Naive thymus-derived CD4-positive, alpha-beta T cell (primary cell): ENCODE data around the gene STAG2. TPM values are rescaled to one million over a fixed set of nuclear protein-coding genes. Genes with fewer than 3 reads are reported as not detected.
"Not testable (repeated sequence)": the region's sequence is repeated elsewhere in the genome, so short reads cannot be mapped to it uniquely, and the experiment has no call there.

ENCODE experiments used
- ATAC-seq: fragments of 150-1000 bp; cut with Tn5 transposase; 2 replicates; pipeline ENCODE4 v1.10.0; 2021; ENCODE audit warnings: mild to moderate bottlenecking, moderate library complexity
- CTCF ChIA-PET: fragments of 350-600 bp; sonication (Branson Sonifier 250); formaldehyde crosslinking; loops from one replicate; lab custom pipeline; 2021; ENCODE audit warnings: antibody characterized with exemption; lab: Charles Lee
- POLR2A ChIA-PET: fragments of 350-600 bp; sonication (Branson Sonifier 250); formaldehyde crosslinking; loops from one replicate; lab custom pipeline; 2021; ENCODE audit warnings: antibody characterized with exemption, inconsistent platforms; lab: Charles Lee
- DNase-seq, 9 donors: peaks; one replicate each; pipeline versions ENCODE4 v3.0.0 to v3.0.0-alpha.2; 2020 to 2022; ENCODE audit warnings: mixed read lengths in 1 of 9
- H3K27ac ChIP-seq: one replicate; pipeline ENCODE4 v1.7.0; 2013; ENCODE audit warnings: mild to moderate bottlenecking, low read depth, low read length, moderate library complexity
- H3K27me3 ChIP-seq, 2 donors: one replicate each; pipeline ENCODE4 v1.7.0; 2013; ENCODE audit warnings: low read length in 2 of 2, mild to moderate bottlenecking in 2 of 2, moderate library complexity in 2 of 2; ENCODE audit not compliant: control insufficient read depth in 2 of 2, insufficient read depth in 2 of 2
- H3K36me3 ChIP-seq, 3 experiments: 1 replicate in 2 of 3; 2 replicates in 1 of 3; pipeline ENCODE4 v1.7.0; 2013; ENCODE audit warnings: low read length in 3 of 3, mild to moderate bottlenecking in 3 of 3, moderate library complexity in 1 of 3; ENCODE audit not compliant: insufficient read depth in 3 of 3, control insufficient read depth in 2 of 3
- H3K4me1 ChIP-seq, 2 donors: one replicate each; pipeline ENCODE4 v1.7.0; 2013; ENCODE audit warnings: low read length in 2 of 2, mild to moderate bottlenecking in 2 of 2, moderate library complexity in 1 of 2; ENCODE audit not compliant: control insufficient read depth in 2 of 2, insufficient read depth in 2 of 2
- H3K4me3 ChIP-seq: 2 replicates; pipeline ENCODE4 v1.7.0; 2013; ENCODE audit warnings: mild to moderate bottlenecking, low read length
- H3K9me3 ChIP-seq, 3 experiments: 1 replicate in 2 of 3; 2 replicates in 1 of 3; pipeline ENCODE4 v1.7.0; 2013; ENCODE audit warnings: low read length in 3 of 3; ENCODE audit not compliant: control insufficient read depth in 2 of 3
- H3K27ac Mint-ChIP-seq, 9 donors: one replicate each; pipeline ENCODE4 v1.8.0; 2020 to 2022; ENCODE audit warnings: mixed read lengths in 9 of 9, mild to moderate bottlenecking in 8 of 9, moderate library complexity in 5 of 9, inconsistent platforms in 2 of 9
- H3K27me3 Mint-ChIP-seq, 5 donors: one replicate each; pipeline ENCODE4 v1.8.0; 2021 to 2022; ENCODE audit warnings: mixed read lengths in 5 of 5, mild to moderate bottlenecking in 1 of 5
- H3K36me3 Mint-ChIP-seq, 5 donors: one replicate each; pipeline ENCODE4 v1.8.0; 2020 to 2022; ENCODE audit warnings: mixed read lengths in 5 of 5, mild to moderate bottlenecking in 3 of 5, inconsistent platforms in 1 of 5
- H3K4me1 Mint-ChIP-seq, 7 donors: one replicate each; pipeline ENCODE4 v1.8.0; 2020 to 2022; ENCODE audit warnings: mixed read lengths in 7 of 7, mild to moderate bottlenecking in 3 of 7, inconsistent platforms in 1 of 7
- H3K4me3 Mint-ChIP-seq, 10 donors: one replicate each; pipeline ENCODE4 v1.8.0; 2020 to 2022; ENCODE audit warnings: mild to moderate bottlenecking in 10 of 10, mixed read lengths in 10 of 10, moderate library complexity in 6 of 10, inconsistent platforms in 2 of 10
- H3K9me3 Mint-ChIP-seq, 11 donors: one replicate each; pipeline ENCODE4 v1.8.0; 2020 to 2022; ENCODE audit warnings: mixed read lengths in 11 of 11, mild to moderate bottlenecking in 4 of 11, inconsistent platforms in 1 of 11, moderate library complexity in 1 of 11
- intact Hi-C, 2 donors: fragments of 100-400 bp; cut with micrococcal nuclease; formaldehyde crosslinking; loops; one replicate each; pipeline ENCODE4 v1.15.1; 2023
- polyA plus RNA-seq, 2 donors: library from polyadenylated mRNA; unstranded; fragments of 300-500 nt; fragmentation: Illumina TruSeq; gene quantifications; one replicate each; pipeline ENCODE4 v1.2.3, GENCODE V29; 2021
- total RNA-seq, 6 experiments: library from RNA in 5 of 6; stranded (reverse) in 5 of 6; gene quantifications; 1 replicate in 5 of 6; 2 replicates in 1 of 6; pipeline ENCODE4 v1.2.3 and lab custom pipeline; 2021 to 2026

STAG2 gene
- total and polyA plus RNA-seq, 7 experiments from 2014 or later = 73.6 to 124 (median 84.6) TPM

DNA sequence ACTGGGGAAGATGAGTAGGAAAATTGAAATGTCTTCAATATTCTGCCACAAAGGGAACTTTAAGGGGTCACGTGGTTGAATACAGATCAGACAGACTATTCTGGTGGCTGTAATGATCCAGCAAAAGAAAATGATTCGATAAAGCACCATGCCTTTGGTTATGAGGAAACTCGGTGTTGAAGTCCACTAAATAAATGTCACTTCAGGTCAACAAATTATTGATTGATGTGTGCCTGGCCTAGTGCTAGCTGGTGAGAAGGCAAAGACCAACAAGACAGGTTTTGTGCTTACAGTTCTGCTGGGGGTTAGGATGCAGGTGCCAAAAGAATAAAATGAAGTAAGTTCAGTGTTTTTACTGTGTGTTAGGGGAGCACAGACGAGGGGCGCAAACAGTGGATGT is 142.5 kb downstream of the STAG2 start:
- Mint-ChIP-seq H3K4me3 (no peak overlapping the region), H3K27me3 (no peaks in the 10 kb centered on the region), H3K9me3 (peaks cover 0 to 9% (median 0%) of the 10 kb centered on the region in 11 donors), H3K4me1 (peaks cover 0 to 2% (median 0%) of the 10 kb centered on the region in 7 donors), H3K27ac (peak overlapping the region in 1 of 9 donors; percentile 24), H3K36me3 (peaks cover 0 to 29% (median 13%) of the 10 kb centered on the region in 5 donors)
- ChIA-PET POLR2A (no interaction called here), CTCF (no interaction called here)
- no peak for DNase-seq
- H3K9me3 ChIP-seq = no peaks in the 10 kb centered on the region
- no peak overlapping the region for H3K4me3 ChIP-seq
- H3K27me3 ChIP-seq = no peaks in the 10 kb centered on the region
- intact Hi-C loops = no loop called here
- no peak for ATAC-seq
- no peak overlapping the region for H3K27ac ChIP-seq
- no peaks in the 10 kb centered on the region for H3K4me1 ChIP-seq
- H3K36me3 ChIP-seq = no peaks in the 10 kb centered on the region

DNA sequence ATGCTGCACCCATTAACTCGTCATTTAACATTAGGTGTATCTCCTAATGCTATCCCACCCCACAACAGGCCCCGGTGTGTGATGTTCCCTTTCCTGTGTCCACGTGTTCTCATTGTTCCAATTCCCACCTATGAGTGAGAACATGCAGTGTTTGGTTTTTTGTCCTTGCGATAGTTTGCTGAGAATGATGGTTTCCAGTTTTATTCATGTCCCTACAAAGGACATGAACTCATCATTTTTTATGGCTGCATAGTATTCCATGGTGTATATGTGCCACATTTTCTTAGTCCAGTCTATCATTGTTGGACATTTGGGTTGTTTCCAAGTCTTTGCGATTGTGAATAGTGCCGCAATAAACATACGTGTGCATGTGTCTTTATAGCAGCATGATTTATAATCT is 143.0 kb downstream of the STAG2 start:
- H3K27me3 Mint-ChIP-seq, H3K27me3 ChIP-seq, H3K4me3 ChIP-seq, H3K27ac Mint-ChIP-seq, H3K4me1 Mint-ChIP-seq, H3K36me3 ChIP-seq, H3K4me1 ChIP-seq, H3K4me3 Mint-ChIP-seq, DNase-seq, H3K9me3 Mint-ChIP-seq, H3K27ac ChIP-seq, intact Hi-C loops, CTCF ChIA-PET, POLR2A ChIA-PET, H3K9me3 ChIP-seq, ATAC-seq: not testable (repeated sequence)
- peaks cover 0 to 29% (median 13%) of the 10 kb centered on the region in 5 donors for H3K36me3 Mint-ChIP-seq

DNA sequence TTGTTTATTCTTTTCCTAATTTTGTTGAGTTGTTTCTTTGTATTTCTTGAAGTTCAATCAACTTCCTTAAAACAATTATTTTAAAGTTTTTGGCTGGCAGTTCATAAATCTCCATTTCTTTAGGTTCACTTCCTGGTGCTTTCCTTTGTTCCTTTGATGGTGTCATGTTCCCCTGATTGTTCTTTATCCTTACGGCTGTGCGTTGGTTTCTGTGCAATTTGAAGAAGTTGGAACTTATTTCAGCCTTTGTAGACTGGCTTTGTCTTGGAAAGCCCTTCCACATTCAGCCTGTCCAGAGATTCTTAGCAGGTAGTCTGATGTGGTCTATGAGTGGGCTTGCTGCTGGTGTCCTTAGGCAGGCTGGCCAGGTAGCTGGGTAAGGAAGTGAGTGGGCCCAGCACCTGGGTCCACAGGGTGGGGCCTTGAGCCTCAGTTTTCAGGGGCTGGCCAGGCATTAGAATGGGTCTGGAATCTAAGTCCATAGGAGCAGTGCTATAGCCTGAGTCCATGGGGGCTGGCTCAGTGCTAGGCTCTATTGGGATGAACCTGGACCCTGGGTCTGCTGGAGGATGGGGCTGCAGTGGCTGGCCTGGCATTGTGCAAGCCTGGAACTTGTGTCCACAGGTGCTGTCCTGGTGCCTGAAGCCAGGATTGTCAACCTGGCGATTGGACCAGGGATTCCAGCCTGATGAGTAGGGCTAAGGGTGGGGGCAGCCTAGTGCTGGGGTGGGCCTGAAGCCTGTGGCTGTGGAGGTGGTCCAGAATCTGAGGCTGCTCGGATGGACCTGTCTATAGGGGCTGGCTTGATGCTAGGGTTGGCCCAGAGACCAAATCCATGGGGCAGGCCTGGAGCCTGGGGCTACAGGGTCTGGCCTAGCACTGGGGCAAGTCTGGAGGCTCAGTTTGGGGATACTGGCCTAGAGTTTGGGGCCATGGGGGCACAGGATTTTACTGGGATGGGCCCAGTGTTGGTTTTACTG is 152.4 kb downstream of the STAG2 start:
- Histone ChIP-seq H3K36me3 (no peaks in the 10 kb centered on the region), H3K4me3 (no peak overlapping the region), H3K4me1 (no peaks in the 10 kb centered on the region), H3K9me3 (no peaks in the 10 kb centered on the region), H3K27ac (no peak overlapping the region), H3K27me3 (no peaks in the 10 kb centered on the region)
- ChIA-PET CTCF (no interaction called here), POLR2A (no interaction called here)
- Mint-ChIP-seq H3K9me3 (peaks cover 0 to 7% (median 3%) of the 10 kb centered on the region in 11 donors), H3K27me3 (no peaks in the 10 kb centered on the region), H3K27ac (peak overlapping the region in 1 of 9 donors; percentile 84), H3K4me3 (no peak overlapping the region), H3K4me1 (peaks cover 0 to 1% (median 0%) of the 10 kb centered on the region in 7 donors), H3K36me3 (peaks cover 0 to 9% (median 4%) of the 10 kb centered on the region in 5 donors)
- ATAC-seq (no peak), DNase-seq (no peak)
- intact Hi-C loops = no loop called here

DNA sequence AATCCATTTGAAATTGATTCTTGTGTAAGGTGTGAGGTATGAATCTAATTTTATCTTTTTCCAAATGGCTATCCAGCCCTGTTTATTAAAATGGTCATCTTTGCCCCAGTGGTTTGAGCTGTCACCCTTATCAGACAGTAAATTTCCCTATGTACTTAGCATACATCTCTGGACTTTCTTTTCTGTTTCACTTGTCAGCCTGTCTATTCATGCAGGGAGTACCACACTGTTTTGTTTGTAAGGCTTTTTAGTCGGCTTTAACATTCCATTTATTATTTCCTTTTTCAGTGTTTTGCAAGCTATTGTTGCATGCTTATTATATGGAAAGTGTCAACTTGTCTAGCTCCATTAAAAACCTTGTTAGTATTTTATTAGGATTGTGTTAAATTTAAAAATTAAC is 155.8 kb downstream of the STAG2 start:
- Mint-ChIP-seq H3K27ac (no peak overlapping the region), H3K4me3 (no peak overlapping the region), H3K27me3 (no peaks in the 10 kb centered on the region), H3K9me3 (peaks cover 0 to 1% (median 0%) of the 10 kb centered on the region in 11 donors), H3K36me3 (peaks cover 0 to 4% (median 0%) of the 10 kb centered on the region in 5 donors), H3K4me1 (no peaks in the 10 kb centered on the region)
- ATAC-seq (no peak), DNase-seq (no peak)
- intact Hi-C loops = no loop called here
- Histone ChIP-seq H3K27me3 (no peaks in the 10 kb centered on the region), H3K4me1 (no peaks in the 10 kb centered on the region), H3K4me3 (no peak overlapping the region), H3K9me3 (no peaks in the 10 kb centered on the region), H3K27ac (no peak overlapping the region), H3K36me3 (no peaks in the 10 kb centered on the region)
- ChIA-PET POLR2A (interaction anchor here (0.8 kb wide), 1 partner anchor 66 kb away, joined by 3 read pairs; no protein-coding TSS in a partner anchor), CTCF (no interaction called here)

DNA sequence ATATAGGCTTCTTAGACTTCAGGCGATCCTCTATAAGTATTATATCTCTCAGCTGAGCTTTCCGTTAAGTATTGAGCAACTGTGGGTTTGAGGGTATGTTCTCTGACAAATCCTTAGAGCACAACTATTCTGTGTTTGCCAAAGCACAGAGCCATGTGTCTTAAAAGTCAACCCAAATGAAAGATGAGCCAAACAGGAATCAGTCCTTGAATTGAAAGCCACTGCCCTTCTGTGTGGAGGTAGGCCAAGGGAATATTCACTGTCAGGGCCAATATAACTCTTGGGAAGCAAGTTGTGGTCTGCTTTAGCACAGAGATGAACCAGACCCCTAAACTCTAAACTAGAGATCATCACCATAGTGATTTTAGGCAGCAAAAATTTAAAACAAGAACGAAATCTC is 164.0 kb downstream of the STAG2 start:
- H3K27me3 Mint-ChIP-seq = no peaks in the 10 kb centered on the region
- H3K4me3 Mint-ChIP-seq = no peak overlapping the region
- DNase-seq = no peak
- Histone ChIP-seq H3K27me3 (no peaks in the 10 kb centered on the region), H3K36me3 (no peaks in the 10 kb centered on the region), H3K27ac (no peak overlapping the region), H3K4me3 (no peak overlapping the region), H3K4me1 (no peaks in the 10 kb centered on the region), H3K9me3 (no peaks in the 10 kb centered on the region)
- H3K27ac Mint-ChIP-seq = no peak overlapping the region
- no peak for ATAC-seq
- ChIA-PET POLR2A (no interaction called here), CTCF (no interaction called here)
- intact Hi-C loops = no loop called here
- H3K9me3 Mint-ChIP-seq = peaks cover 0 to 2% (median 0%) of the 10 kb centered on the region in 11 donors
- H3K36me3 Mint-ChIP-seq = no peaks in the 10 kb centered on the region
- H3K4me1 Mint-ChIP-seq = no peaks in the 10 kb centered on the region

DNA sequence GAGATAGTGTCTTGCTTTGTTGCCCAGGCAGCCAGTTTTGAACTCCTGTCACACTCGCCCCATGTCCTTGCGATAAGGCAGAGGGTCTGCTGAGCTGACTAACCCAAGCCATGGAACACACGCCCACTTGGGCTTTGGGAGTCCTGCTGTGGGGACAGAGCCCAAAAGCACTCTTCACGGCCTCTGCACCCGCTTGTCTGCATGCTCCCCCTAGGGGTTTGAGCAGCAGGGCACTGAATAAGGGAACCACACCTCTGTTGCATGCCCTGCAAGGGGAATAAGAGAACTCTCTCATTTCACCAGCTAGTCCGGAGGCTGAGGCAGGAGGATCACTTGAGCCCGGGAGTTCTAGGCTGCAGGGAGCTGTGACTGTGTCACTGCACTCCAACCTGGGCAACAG is 166.0 kb downstream of the STAG2 start:
- Histone ChIP-seq H3K27ac (no peak overlapping the region), H3K9me3 (no peaks in the 10 kb centered on the region), H3K36me3 (no peaks in the 10 kb centered on the region), H3K4me3 (no peak overlapping the region), H3K27me3 (no peaks in the 10 kb centered on the region), H3K4me1 (no peaks in the 10 kb centered on the region)
- H3K9me3 Mint-ChIP-seq = peaks cover 0 to 2% (median 0%) of the 10 kb centered on the region in 11 donors
- H3K27ac Mint-ChIP-seq = no peak overlapping the region
- ATAC-seq (no peak), DNase-seq (no peak)
- CTCF ChIA-PET = no interaction called here
- no peak overlapping the region for H3K4me3 Mint-ChIP-seq
- no peaks in the 10 kb centered on the region for H3K36me3 Mint-ChIP-seq
- no peaks in the 10 kb centered on the region for H3K27me3 Mint-ChIP-seq
- intact Hi-C loops = no loop called here
- H3K4me1 Mint-ChIP-seq = no peaks in the 10 kb centered on the region
- POLR2A ChIA-PET = no interaction called here

DNA sequence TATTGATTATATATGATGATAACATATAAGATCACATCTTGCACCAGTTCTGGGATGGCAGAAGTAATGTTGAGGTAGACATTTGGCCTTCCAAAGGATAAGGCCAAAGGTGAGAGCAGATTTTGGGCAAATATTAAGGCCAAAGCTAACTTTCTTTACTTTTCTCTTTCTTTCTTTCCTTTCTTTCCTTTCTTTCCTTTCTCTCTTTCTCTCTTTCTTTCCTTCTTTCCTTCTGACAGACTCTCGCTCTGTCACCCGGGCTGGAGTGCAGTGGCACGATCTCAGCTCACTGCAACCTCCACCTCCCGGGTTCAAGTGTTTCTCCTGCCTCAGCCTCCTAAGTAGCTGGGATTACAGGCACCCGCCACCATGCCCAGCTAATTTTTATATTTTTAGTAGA is 170.9 kb downstream of the STAG2 start:
- intact Hi-C loops, H3K27ac ChIP-seq, H3K9me3 ChIP-seq, H3K36me3 ChIP-seq, H3K4me1 ChIP-seq, H3K4me3 Mint-ChIP-seq, CTCF ChIA-PET, H3K27me3 Mint-ChIP-seq, H3K9me3 Mint-ChIP-seq, ATAC-seq, H3K27me3 ChIP-seq, H3K4me1 Mint-ChIP-seq, H3K36me3 Mint-ChIP-seq, H3K4me3 ChIP-seq, H3K27ac Mint-ChIP-seq, DNase-seq, POLR2A ChIA-PET: not testable (repeated sequence)
